C4-2B (cell line): Measurements from ENCODE around the gene POFUT2.

Source experiments
- CTCF ChIP-seq: fragments of 450-650 bp; conservative IDR thresholded peaks from 2 replicates; pipeline ENCODE4 v1.5.1; 2017; ENCODE audit warnings: mild to moderate bottlenecking
- ZFX ChIP-seq: fragments of 450-650 bp; IDR thresholded peaks from 2 replicates; pipeline ENCODE4 v1.6.1; 2017

- TF ChIP-seq CTCF (no peak), ZFX (no peak)
These were observed 3.3 kb downstream of the POFUT2 start for GRCh38 chr21:45284456-45284741.
